ENCODE results near the gene PRMT7. TPM values are rescaled to one million over a fixed set of nuclear protein-coding genes. Genes with fewer than 3 reads are reported as not detected.

Gene PRMT7
- polyA plus RNA-seq, 5 donors, result 50.9 to 66.9 (median 53.9) TPM

DNA sequence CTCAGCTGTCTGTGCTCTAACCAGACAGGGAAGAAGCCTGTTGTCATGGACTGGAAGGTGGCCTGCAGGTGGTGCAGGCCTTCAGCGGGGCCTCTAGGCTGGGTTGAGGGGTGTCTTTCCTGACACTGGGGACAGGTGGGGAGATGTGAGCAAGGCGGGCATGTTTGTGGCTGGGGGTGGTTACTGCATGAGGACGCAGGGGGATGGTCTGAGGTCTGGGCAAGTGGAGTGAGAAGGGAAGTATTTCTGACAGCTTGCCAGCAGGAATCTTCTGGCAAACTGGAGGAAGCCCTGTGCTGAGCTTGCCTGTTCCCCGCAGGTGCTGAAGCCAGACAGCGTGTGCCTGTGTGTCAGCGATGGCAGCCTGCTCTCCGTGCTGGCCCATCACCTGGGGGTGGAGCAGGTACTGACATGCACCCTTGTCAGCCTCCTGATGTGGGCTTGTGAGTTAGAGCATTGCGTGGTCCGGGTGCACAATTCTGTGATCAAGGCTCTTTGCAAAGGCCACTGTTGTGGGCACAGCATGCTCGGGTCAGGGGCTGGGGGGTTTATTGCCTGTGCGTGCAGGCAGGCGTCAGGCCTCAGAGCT lies 36.2 kb downstream of the PRMT7 start:
- DNase-seq, result no peak

GRCh38 chr16:68347605-68348004 lies 36.8 kb downstream of the PRMT7 start:
- DNase-seq, result no peak

DNA sequence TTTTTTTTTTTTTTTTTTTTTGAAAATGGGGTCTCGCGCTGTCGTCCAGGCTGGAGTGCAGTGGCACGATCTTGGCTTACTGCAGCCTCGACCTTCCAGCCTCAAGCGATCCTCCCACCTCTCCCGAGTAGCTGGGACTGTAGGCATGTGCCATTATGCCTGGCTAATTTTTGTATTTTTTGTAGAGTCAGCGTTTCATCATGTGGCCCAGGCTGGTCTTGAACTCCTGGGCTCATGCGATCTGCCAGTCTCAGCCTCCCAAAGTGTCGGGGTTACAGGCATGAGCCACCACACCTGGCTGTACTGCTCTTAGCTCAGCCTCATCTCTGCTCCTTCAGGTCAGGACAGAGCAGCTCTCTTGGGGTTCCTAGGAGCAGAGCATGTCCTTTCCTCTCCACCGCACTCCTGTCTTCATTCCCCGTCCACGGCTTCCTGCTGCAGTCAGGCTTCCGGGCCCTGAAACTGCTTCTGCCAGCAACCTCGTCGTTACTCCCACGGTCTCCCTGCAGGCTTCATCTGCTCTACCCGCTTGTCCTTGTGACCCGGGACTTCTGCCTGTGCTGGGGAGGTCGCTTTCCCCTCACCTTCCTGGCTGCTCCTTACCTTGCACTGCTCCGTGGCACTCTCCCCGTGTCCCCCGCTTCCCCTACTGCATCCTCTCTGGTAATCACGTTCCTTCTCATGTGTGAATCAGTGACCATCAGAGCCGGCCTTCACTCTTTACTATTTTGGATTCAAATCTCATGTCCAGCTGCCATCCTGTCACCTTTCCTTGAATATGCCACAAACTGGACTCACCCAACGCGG lies 38.0 kb downstream of the PRMT7 start:
- DNase-seq, result no peak

DNA sequence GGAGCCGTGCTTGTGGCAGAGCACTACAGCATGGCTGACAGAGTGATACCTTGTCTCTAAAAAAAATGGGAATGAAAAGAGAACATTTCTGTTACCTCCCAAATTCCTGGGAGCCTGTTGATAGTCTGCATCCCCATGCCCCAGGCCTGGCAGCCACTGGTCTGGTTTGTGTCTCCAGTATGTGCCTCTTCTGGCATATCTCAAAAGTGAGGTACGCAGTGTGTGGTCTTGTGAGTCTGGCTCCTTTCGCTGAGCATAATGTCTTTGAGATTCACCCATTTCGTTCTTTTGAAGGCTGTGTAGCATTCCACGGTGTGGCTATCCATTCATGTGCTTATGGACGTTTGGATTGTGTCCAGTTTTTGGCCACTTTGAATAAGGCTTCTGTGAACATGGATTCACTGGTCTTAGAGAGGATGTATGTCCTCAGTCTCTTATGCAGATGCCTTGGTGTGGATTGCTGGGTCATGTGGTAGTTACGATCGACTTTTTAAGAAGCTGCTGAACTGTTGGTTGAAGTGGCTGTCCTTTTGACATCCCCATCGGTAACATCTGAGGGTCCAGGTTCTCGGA lies 39.1 kb downstream of the PRMT7 start:
- no peak for DNase-seq

DNA sequence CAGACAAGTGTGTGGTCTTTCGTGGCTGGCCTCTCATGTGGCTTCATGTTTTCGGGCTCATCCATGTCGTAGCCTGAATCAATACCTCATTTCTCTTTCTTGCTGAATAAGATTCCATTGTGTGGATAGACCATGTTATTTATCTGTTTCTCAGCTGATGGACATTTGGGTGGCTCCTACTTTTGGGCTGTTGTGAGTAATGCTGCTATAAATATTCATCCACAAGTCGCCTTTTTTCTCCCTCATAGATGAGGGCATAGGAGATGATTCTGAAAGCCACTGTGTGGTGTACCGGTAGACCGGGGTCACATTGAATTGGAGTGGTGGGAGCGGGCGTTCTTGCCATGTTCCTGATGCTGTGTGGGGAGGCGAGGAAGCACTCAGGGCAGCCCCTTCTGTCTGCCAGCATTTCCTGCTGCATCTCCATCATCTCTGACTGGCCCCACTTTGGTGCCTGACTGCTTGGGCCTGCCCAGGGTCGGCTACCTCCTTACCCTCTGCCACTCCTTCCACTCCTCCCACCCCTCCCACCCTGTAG lies 40.1 kb downstream of the PRMT7 start:
- DNase-seq, result no peak

- DNase-seq, result no peak
These were observed 40.6 kb downstream of the PRMT7 start for GRCh38 chr16:68351463-68351862.

DNA sequence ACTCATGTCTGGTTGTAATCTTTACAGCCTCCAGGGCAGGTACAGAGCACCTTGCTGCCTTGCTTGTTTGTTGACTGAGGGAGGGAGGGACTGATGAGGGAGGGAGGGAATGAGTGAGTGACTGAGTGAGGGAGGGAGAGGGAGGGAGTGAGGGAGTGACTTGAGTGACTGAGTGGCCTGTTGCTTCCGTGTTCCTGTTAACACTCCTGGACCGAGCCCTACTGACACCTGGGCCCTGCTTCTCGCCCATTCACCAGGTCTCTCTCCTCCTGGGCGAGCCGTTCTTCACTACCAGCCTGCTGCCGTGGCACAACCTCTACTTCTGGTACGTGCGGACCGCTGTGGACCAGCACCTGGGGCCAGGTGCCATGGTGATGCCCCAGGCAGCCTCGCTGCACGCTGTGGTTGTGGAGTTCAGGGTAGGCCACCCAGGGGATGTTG lies 41.2 kb downstream of the PRMT7 start:
- no peak for DNase-seq

DNA sequence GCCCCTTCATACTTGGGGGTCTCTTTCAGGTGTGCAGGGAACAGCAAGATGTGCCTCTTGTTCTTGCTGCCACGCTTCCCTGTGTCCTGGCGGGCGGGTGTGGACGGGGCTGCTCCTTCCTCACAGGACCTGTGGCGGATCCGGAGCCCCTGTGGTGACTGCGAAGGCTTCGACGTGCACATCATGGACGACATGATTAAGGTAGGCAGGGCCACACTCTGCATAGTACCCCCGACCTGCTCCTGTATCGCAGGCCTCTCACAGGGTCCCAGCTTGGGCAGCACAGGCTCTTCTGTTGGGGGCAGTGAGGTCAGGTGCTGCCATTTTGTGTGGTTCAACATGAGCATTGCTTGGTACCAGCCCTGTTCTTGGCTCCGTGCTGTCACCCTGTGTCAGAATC lies 42.5 kb downstream of the PRMT7 start:
- DNase-seq, result no peak

GRCh38 chr16:68354816-68355215 lies 44.0 kb downstream of the PRMT7 start:
- DNase-seq, result no peak

DNA sequence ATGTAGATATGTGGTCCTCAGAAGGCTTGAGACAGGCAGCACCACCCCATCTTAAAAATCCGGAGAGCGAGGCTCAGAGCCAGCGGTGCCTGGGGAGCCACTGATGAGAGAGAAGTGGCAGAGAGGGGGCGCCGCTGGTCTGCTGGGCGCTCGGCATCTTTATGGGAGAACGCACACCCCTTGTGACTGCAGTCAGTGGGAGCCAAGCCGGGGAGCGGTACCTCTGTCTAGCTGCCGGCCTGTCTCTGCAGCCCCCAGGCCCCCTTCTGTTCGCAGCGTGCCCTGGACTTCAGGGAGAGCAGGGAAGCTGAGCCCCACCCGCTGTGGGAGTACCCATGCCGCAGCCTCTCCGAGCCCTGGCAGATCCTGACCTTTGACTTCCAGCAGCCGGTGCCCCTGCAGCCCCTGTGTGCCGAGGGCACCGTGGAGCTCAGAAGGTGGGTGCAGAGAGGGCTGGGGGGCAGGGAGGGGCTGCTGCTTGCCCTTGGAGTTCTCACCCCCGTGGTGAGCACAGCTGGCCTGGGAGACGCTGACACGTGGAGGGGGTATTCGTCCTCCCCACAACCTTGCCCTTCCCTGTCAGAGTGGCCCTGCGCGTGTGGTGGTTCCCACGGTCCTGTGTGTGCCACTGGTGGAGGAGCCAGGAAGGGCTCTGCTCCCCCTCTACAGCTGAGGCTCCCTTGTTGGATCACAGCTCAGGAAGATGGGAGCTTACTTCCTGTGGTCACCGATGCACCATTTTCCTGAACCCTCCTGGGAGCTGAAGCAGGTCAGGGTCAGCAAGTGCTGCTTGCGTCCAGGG lies 44.8 kb downstream of the PRMT7 start:
- DNase-seq, result no peak

DNA sequence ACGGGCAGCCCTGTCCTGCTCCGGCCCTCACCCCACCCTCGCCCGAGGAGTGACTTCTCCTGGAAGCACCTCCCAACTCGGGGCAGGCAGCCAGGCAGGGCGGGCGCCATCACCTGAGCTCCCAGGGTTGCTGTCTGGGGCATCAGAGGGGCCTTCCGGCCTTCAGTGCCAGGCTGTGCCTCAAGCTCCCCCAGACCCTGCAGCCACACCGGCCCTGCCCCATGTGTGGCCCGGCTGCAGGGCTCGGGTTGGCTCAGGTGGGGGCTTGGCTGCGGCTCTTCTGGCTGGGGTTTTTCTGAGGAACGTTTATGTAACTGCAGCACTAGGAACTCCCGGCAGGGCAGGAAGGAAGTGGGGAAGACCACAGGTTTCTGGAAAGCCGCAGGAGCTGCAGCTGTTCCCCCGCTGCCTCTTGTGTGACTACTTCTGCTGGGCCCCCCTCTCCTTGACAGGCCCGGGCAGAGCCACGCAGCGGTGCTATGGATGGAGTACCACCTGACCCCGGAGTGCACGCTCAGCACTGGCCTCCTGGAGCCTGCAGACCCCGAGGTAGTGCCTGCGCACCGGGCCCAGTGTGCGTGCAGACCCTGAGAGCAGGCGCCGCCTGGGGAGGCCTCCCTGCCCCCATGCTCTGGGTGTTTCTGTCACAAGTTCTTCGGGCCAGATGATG lies 45.6 kb downstream of the PRMT7 start:
- DNase-seq, result no peak

DNA sequence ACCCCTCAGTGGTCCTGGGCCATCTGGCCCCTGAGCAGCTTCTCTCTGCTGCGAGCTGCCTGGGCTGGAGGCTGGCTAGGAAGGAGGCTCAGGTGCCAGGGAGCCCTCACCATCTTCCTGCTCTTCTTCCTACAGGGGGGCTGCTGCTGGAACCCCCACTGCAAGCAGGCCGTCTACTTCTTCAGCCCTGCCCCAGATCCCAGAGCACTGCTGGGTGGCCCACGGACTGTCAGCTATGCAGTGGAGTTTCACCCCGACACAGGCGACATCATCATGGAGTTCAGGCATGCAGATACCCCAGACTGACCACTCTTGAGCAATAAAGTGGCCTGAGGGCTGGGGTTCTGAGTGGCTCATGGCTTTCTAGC lies 46.1 kb downstream of the PRMT7 start:
- DNase-seq, result no peak

- DNase-seq, result no peak
These were observed 46.7 kb downstream of the PRMT7 start for GRCh38 chr16:68357521-68357922.

DNA sequence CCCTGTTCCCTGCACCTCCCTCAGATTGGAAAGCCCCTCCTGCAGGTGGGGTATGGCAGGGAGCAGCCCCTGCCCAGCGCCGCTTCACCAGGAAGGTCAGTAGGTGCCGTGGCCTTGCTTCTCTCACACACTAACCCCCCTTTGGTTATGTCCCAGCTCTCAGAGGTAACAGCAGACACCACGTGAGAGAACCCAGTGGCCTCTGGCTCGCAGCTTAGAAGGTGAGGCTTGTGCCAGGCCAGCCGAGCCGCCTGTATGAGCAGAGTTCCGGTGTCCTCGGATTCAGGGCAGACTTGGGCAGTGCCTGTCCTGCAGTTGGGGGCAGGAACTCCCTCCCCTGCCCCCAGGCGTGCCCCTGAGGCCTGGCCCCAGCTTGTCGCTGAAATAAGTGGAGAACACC lies 47.1 kb downstream of the PRMT7 start:
- DNase-seq, result no peak

DNA sequence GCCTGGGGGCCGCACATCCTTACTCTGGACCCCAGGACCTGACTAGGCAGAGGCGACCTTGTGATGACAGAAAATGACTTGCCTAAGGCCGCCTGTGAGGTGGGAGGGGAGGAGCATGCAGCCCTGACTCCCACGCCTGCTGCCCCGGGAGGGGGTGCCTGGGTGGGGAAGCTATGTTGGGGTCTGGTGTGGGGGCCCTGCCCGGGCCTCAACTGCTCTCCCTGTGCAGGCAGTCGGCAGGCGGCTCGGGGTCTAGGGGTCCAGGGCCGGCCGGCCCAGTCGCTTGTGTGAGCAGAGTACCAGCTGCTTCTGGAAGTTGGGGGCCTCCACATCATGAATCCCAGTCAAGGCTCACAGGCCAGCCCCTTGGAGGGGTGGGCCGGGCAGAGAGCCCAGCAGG lies 48.1 kb downstream of the PRMT7 start:
- no peak for DNase-seq

DNA sequence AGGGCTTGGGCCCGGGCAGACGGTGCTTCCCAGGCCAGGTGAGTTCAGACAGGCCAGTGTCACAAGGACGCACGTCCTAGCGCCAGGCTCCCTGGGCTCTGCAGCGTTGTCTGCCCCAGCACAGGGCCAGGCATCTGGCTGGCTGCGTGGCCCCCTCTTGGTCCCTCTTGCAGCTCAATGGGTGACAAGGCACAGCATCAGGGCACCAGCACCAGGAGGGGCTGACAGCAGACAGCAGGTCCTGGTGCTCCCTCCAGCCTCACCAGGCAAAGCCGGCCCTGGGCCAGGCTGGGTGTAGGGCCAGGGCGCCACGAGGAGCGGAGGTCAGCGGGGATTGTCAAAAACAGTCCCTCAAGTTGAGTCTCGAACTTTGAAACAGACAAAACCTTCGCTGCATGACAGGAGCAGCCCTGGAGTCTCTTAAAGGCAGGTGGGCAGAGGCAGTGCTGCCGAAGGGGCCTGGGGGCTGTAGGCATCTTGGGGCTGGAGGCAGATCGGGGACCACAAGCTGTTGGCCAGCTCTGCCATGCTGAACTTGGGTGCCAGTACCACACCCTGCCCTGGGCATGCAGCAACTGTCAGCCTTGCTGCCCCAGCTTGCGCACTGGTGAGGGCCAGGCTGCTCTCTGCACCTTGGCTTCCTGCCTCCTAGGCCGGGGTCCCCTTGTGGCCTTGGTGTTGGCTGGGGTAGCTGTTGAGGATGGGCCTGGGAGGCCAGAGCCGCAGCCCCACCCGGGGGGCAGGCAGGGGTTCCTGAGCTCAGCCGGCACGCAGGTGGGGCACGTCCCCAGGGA lies 48.8 kb downstream of the PRMT7 start:
- no peak for DNase-seq

DNA sequence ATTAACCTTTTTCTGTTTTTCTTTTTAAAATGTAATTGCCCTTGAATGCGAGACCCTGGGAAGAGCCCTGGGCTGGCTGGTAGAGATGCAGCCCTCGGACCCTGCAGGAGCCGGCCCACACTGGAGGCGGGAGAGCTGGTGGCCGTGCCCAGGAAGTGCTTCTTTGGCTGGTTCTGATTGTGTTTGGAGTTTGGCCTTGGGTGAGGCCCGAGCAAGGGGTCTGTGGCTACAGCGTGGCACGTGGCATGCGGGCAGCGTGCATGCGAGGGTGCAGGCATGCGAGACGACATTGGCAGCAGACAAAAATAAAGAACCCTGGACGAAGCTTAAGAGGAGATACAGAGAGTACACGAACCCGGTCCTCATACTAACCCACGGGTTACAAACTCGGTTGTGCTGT lies 49.7 kb downstream of the PRMT7 start:
- no peak for DNase-seq

DNA sequence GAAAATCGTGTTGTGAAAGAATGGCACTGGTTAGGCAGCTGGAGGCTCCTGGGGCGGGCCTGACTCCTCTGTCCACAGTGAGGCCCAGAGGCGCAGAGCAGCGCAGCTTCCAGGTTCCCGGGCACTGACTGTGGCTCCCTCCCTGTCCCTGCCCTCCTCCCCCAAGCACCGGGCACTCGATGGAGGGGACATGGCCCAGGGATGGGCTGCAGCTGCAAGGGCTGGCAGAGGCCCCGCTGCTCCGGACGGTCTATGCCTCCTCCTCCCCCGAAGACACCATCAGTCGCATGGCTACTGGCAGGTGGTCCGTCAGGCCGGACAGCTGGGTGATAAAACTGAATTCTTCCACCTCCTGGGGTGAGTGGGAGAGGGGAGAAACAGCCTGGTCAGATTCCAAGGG lies 50.1 kb downstream of the PRMT7 start:
- DNase-seq, result no peak

DNA sequence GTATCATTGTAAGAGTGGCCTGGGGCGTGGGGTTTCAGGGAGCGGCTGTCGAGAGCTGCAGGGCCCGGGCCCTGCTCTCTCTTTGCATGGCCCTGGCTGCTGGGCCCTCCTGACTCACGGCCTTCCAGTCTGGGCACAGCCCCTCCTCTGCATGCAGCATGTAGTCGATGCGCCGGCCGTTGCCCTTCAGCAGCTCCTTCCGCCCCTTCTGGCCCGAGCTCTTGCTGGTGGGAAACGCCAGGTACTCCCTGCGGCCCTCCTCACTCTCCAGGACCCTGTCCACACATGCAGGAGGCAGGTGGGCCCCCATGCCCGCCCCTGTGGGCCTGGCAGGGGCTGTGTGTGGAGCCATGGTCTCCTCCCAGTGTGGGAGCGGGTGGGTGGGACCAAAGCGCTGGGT lies 50.7 kb downstream of the PRMT7 start:
- no peak for DNase-seq

DNA sequence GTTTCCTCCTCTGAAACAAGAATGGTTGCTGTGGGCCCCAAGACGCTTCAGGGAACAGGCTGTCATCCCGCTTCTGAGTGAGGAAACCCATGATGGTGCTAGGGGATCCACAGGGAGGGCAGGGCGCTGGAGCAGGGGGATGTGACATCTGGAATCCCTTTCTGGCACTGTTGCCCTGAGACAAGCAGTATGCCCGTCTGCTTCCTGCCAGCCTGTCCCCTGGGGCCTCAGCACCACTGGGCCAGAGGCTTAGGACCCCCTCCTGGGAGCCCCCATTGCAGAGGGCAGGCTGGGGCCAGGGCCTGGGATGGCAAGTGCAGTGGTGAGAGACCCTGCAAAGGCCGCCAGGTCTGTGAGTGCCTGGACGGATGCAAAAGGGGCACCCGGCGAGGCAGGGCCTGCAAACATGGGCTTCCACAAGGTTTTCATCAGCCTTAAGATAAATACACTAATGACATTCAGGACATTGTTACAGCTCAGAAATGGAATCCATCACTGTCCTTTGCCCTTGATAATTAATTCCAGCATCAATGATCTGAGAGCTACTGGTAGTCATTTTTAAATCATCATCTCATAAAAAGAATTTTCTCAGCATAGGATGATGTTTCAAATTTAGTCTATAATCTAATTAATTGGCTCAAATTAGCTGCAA lies 51.6 kb downstream of the PRMT7 start:
- DNase-seq, result no peak
